SK-N-MC (cell line): ENCODE results near the gene ADAMTS1.

Source experiments
- EZH2 ChIP-seq: fragments of 200-600 bp; sonication (generic); IDR thresholded peaks from one replicate; pipeline ENCODE4 v1.6.1; 2017; ENCODE audit warnings: antibody characterized with exemption
- FOXP2 ChIP-seq: optimal IDR thresholded peaks from 2 replicates; pipeline ENCODE3; 2011; ENCODE audit warnings: mild to moderate bottlenecking, moderate library complexity; ENCODE audit not compliant: insufficient read depth; ENCODE audit errors: extremely low read length, control extremely low read depth
- POLR2AphosphoS5 ChIP-seq: IDR thresholded peaks from 2 replicates; pipeline ENCODE4 v1.6.1; 2012; ENCODE audit warnings: mild to moderate bottlenecking, low read depth, low read length, borderline replicate concordance

GRCh38 chr21:26820509-26820908, 24.7 kb downstream of the ADAMTS1 start:
- TF ChIP-seq EZH2 (no peak), POLR2AphosphoS5 (no peak), FOXP2 (no peak)
